Calu3 (cell line): ENCODE data around the gene TMEM132D. TPM values are rescaled to one million over a fixed set of nuclear protein-coding genes. Genes with fewer than 3 reads are reported as not detected.

ENCODE experiments used
- BruUV-seq: library from RNA; stranded (reverse); fragments of 400-500 nt; replicated peaks from 2 replicates; lab custom pipeline; 2021; lab: Mats Ljungman, UMichigan
- CTCF ChIA-PET: fragments of 300-600 bp; sonication (Branson Sonifier 250); formaldehyde crosslinking; loops from one replicate; lab custom pipeline; 2022; ENCODE audit warnings: antibody characterized with exemption; lab: Charles Lee
- DNase-seq: peaks from one replicate; pipeline ENCODE4 v3.0.0; 2022
- H3K27ac Mint-ChIP-seq: one replicate; pipeline ENCODE4 v1.8.0; 2022; ENCODE audit warnings: mixed read lengths; ENCODE audit not compliant: unreplicated experiment
- H3K27me3 Mint-ChIP-seq: one replicate; pipeline ENCODE4 v1.8.0; 2022; ENCODE audit warnings: mixed read lengths; ENCODE audit not compliant: unreplicated experiment
- H3K36me3 Mint-ChIP-seq: one replicate; pipeline ENCODE4 v1.8.0; 2022; ENCODE audit warnings: mild to moderate bottlenecking, moderate library complexity, mixed read lengths; ENCODE audit not compliant: insufficient read depth, unreplicated experiment
- H3K4me1 Mint-ChIP-seq: one replicate; pipeline ENCODE4 v1.8.0; 2022; ENCODE audit warnings: mild to moderate bottlenecking, low read depth, mixed read lengths; ENCODE audit not compliant: unreplicated experiment
- H3K4me3 Mint-ChIP-seq: one replicate; pipeline ENCODE4 v1.8.0; 2022; ENCODE audit warnings: mild to moderate bottlenecking, low read depth, moderate library complexity, mixed read lengths; ENCODE audit not compliant: unreplicated experiment
- H3K9me3 Mint-ChIP-seq: one replicate; pipeline ENCODE4 v1.8.0; 2022; ENCODE audit warnings: low read depth, mixed read lengths; ENCODE audit not compliant: unreplicated experiment
- CTCF ChIP-seq: fragments of 200-600 bp; IDR thresholded peaks from one replicate; pipeline ENCODE4 v1.8.0; 2022; ENCODE audit warnings: antibody characterized with exemption; ENCODE audit not compliant: unreplicated experiment
- intact Hi-C: fragments of 100-400 bp; cut with micrococcal nuclease; formaldehyde crosslinking; loops from one replicate; pipeline ENCODE4 v1.10.0; 2022; ENCODE audit not compliant: unreplicated experiment
- total RNA-seq: library from RNA; stranded (reverse); gene quantifications from 2 replicates; pipeline ENCODE4 v1.2.3, GENCODE V29; 2022

TMEM132D gene
- total RNA-seq, 1 experiment from 2014 or later: not detected

- intact Hi-C loops: no loop called here
- CTCF ChIA-PET: no interaction called here
- no peaks in the 10 kb centered on the region for H3K36me3 Mint-ChIP-seq
- no peak overlapping the region for H3K27ac Mint-ChIP-seq
- no peak overlapping the region for H3K4me3 Mint-ChIP-seq
- H3K9me3 Mint-ChIP-seq: peaks cover 9% of the 10 kb centered on the region
- H3K4me1 Mint-ChIP-seq: no peaks in the 10 kb centered on the region
- no peak for TF ChIP-seq CTCF
- DNase-seq: no peak
- BruUV-seq: no TSS peak
- no peaks in the 10 kb centered on the region for H3K27me3 Mint-ChIP-seq
Measured at GRCh38 chr12:129811963-129812362, 91.9 kb downstream of the TMEM132D start.

- Mint-ChIP-seq H3K36me3 (no peaks in the 10 kb centered on the region), H3K4me3 (no peak overlapping the region), H3K27me3 (no peaks in the 10 kb centered on the region), H3K9me3 (peaks cover 7% of the 10 kb centered on the region), H3K4me1 (no peaks in the 10 kb centered on the region), H3K27ac (no peak overlapping the region)
- TF ChIP-seq CTCF: no peak
- DNase-seq: no peak
- BruUV-seq: no TSS peak
- CTCF ChIA-PET: no interaction called here
- intact Hi-C loops: no loop called here
Measured at GRCh38 chr12:129807136-129807535, 96.7 kb downstream of the TMEM132D start.

GRCh38 chr12:129791396-129791795 lies 112.4 kb downstream of the TMEM132D start:
- no peak overlapping the region for H3K4me3 Mint-ChIP-seq
- no TSS peak for BruUV-seq
- intact Hi-C loops: no loop called here
- H3K9me3 Mint-ChIP-seq: peaks cover 9% of the 10 kb centered on the region
- no peaks in the 10 kb centered on the region for H3K36me3 Mint-ChIP-seq
- TF ChIP-seq CTCF: no peak
- CTCF ChIA-PET: no interaction called here
- H3K27me3 Mint-ChIP-seq: no peaks in the 10 kb centered on the region
- DNase-seq: no peak
- no peak overlapping the region for H3K27ac Mint-ChIP-seq
- no peaks in the 10 kb centered on the region for H3K4me1 Mint-ChIP-seq

DNA sequence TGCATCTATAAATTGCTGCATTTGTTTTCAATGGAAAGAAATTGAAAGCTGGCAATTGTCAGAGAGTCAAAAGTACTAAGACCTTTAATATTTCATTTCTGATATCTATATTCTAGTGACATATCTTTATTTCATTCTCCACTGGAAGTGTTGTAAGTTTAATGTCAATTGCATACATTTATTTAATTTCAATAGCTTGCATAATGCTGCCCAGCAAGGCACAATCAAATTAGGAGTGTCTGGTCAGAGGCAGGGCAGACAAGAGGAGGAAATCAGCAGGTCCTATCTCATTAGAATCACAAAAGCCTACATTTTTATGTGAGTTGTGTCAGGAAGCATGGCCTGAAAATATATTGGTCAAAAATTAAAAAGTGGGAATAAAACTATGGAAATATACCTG lies 112.9 kb downstream of the TMEM132D start:
- Mint-ChIP-seq H3K4me3 (no peak overlapping the region), H3K27ac (no peak overlapping the region), H3K9me3 (peaks cover 9% of the 10 kb centered on the region), H3K27me3 (no peaks in the 10 kb centered on the region), H3K4me1 (no peaks in the 10 kb centered on the region), H3K36me3 (no peaks in the 10 kb centered on the region)
- no peak for TF ChIP-seq CTCF
- intact Hi-C loops: no loop called here
- CTCF ChIA-PET: no interaction called here
- DNase-seq: no peak
- BruUV-seq: no TSS peak
